NCI-H1436 (cell line): ENCODE measurements around the gene TIMM23B.
"Not testable (repeated sequence)": the region's sequence is repeated elsewhere in the genome, so short reads cannot be mapped to it uniquely, and the experiment has no call there.

Source experiments
- DNase-seq: peaks from one replicate; lab custom pipeline; 2025; lab: John Stamatoyannopoulos, UW

Gene TIMM23B

GRCh38 chr10:49941447-49942338 lies at the start of gene TIMM23B, which contains the start of gene PARG:
Gene TIMM23B, plus strand, starts transcription at chr10:49942053. Its CDS starts 142 bp downstream, at chr10:49942195.
Gene PARG, minus strand, starts transcription at chr10:49942027. Its CDS starts 302 bp downstream, at chr10:49941725.
- peak; percentile 50 for DNase-seq

- not testable (repeated sequence) for DNase-seq
Observed at GRCh38 chr10:49899999-49900398, 41.9 kb upstream of the TIMM23B start.

- DNase-seq: not testable (repeated sequence)
Observed at GRCh38 chr10:49900406-49900805, 41.4 kb upstream of the TIMM23B start.

- not testable (repeated sequence) for DNase-seq
Observed at GRCh38 chr10:49903829-49904228, 38.0 kb upstream of the TIMM23B start.

- DNase-seq: not testable (repeated sequence)
Observed at GRCh38 chr10:49908290-49909080, 33.4 kb upstream of the TIMM23B start.

- not testable (repeated sequence) for DNase-seq
Observed at GRCh38 chr10:49910295-49910694, 31.6 kb upstream of the TIMM23B start.

GRCh38 chr10:49916451-49916850 lies 25.4 kb upstream of the TIMM23B start:
- DNase-seq: not testable (repeated sequence)

- not testable (repeated sequence) for DNase-seq
Observed at GRCh38 chr10:49917927-49918326, 23.9 kb upstream of the TIMM23B start.

GRCh38 chr10:49922041-49922440 lies 19.8 kb upstream of the TIMM23B start:
- not testable (repeated sequence) for DNase-seq

- DNase-seq: not testable (repeated sequence)
Observed at GRCh38 chr10:49923572-49923971, 18.3 kb upstream of the TIMM23B start.

GRCh38 chr10:49931276-49931675 lies 10.6 kb upstream of the TIMM23B start:
- DNase-seq: not testable (repeated sequence)

GRCh38 chr10:49931959-49932728 lies 9.7 kb upstream of the TIMM23B start:
- DNase-seq: not testable (repeated sequence)

- DNase-seq: not testable (repeated sequence)
Observed at GRCh38 chr10:49942339-49942705, 469 bp downstream of the TIMM23B start.

GRCh38 chr10:49943607-49944006 lies 1.8 kb downstream of the TIMM23B start:
- not testable (repeated sequence) for DNase-seq

GRCh38 chr10:49948142-49948541 lies 6.3 kb downstream of the TIMM23B start:
- DNase-seq: not testable (repeated sequence)

- DNase-seq: not testable (repeated sequence)
Observed at GRCh38 chr10:49948737-49949136, 6.9 kb downstream of the TIMM23B start.

- not testable (repeated sequence) for DNase-seq
Observed at GRCh38 chr10:49952006-49952405, 10.2 kb downstream of the TIMM23B start.

GRCh38 chr10:49953122-49953521 lies 11.3 kb downstream of the TIMM23B start:
- not testable (repeated sequence) for DNase-seq

GRCh38 chr10:49970331-49970857 lies 28.5 kb downstream of the TIMM23B start:
- DNase-seq: not testable (repeated sequence)

- not testable (repeated sequence) for DNase-seq
Observed at GRCh38 chr10:49971466-49971865, 29.6 kb downstream of the TIMM23B start.

- DNase-seq: not testable (repeated sequence)
Observed at GRCh38 chr10:49972094-49972493, 30.2 kb downstream of the TIMM23B start.
